Lower leg skin (tissue), 4 donors: ENCODE results near the gene MAPK10. TPM values are rescaled to one million over a fixed set of nuclear protein-coding genes. Genes with fewer than 3 reads are reported as not detected.

Experiments used
- DNase-seq, 2 donors: peaks; one replicate each; pipeline ENCODE4 v3.0.0-alpha.2; 2019; ENCODE audit warnings: low spot score in 2 of 2
- H3K4me3 ChIP-seq: fragments of 200-600 bp; sonication (generic); 2 replicates; pipeline ENCODE4 v1.5.1; 2017; ENCODE audit warnings: mild to moderate bottlenecking, low read depth; ENCODE audit not compliant: poor library complexity, severe bottlenecking
- POLR2A ChIP-seq, 2 donors: fragments of 450-650 bp; IDR thresholded peaks; one replicate each; pipeline ENCODE4 v1.6.1; 2016 to 2017; ENCODE audit warnings: antibody characterized with exemption in 2 of 2, mild to moderate bottlenecking in 1 of 2, moderate library complexity in 1 of 2
- WGBS, 2 donors: methylation state at CpG; one replicate each; pipeline ENCODE4 v1.1.5; 2018; 5-methylcytosine and 5-hydroxymethylcytosine counted together
- intact Hi-C: fragments of 100-400 bp; cut with DNase I; formaldehyde crosslinking; loops from one replicate; pipeline ENCODE4 v1.15.0; 2023; ENCODE audit warnings: low total_unique reads
- total RNA-seq, 4 donors: library from RNA; depleted of rRNA; stranded (reverse); fragments of >200 nt; gene quantifications; one replicate each; pipeline ENCODE4 v1.1.0, GENCODE V29; 2016
- TF ChIP-seq, protein P1 (sequence below), 3 donors: fragments of 450-650 bp; IDR thresholded peaks; one replicate each; pipeline ENCODE4 v1.5.1; 2016; ENCODE audit warnings: antibody characterized with exemption in 3 of 3, mild to moderate bottlenecking in 3 of 3, moderate library complexity in 2 of 3

MAPK10 gene
- total RNA-seq, 4 donors from 2014 or later = 1.7 to 3.2 (median 2.8) TPM

GRCh38 chr4:86376850-86377249 lies 17.0 kb upstream of the MAPK10 start:
- 23 to 37% methylated on average over 1 of the region's 1 CpG for WGBS, 2 donors
- intact Hi-C loops = no loop called here
- no peak overlapping the region for H3K4me3 ChIP-seq
- TF ChIP-seq POLR2A (IDR thresholded peaks at IDR 0.05) = no peak
- TF ChIP-seq, protein P1, sequence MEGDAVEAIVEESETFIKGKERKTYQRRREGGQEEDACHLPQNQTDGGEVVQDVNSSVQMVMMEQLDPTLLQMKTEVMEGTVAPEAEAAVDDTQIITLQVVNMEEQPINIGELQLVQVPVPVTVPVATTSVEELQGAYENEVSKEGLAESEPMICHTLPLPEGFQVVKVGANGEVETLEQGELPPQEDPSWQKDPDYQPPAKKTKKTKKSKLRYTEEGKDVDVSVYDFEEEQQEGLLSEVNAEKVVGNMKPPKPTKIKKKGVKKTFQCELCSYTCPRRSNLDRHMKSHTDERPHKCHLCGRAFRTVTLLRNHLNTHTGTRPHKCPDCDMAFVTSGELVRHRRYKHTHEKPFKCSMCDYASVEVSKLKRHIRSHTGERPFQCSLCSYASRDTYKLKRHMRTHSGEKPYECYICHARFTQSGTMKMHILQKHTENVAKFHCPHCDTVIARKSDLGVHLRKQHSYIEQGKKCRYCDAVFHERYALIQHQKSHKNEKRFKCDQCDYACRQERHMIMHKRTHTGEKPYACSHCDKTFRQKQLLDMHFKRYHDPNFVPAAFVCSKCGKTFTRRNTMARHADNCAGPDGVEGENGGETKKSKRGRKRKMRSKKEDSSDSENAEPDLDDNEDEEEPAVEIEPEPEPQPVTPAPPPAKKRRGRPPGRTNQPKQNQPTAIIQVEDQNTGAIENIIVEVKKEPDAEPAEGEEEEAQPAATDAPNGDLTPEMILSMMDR (IDR thresholded peaks at IDR 0.05) = no peak
- DNase-seq = no peak

GRCh38 chr4:86368433-86368832 lies 8.6 kb upstream of the MAPK10 start:
- H3K4me3 ChIP-seq = no peak overlapping the region

DNA sequence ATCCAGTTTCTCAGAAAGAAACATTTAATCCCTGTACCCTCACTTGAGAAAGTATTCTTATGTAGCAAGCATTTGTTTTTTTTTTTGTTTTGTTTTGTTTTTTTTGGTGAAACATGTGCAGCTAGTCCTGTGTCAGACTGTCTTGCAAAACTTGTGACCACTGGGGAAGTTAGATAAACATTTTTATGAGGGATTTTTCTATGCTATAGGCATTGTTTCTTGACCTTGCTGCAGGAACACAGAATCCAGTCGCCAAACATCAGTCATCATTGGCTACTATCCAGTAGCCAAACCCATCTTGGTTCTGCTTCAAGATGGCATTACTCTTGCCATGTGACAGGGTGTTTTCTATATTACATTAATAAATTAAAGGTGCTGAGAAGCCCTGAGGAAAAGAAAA lies 7.7 kb upstream of the MAPK10 start:
- TF ChIP-seq, protein P1 (IDR thresholded peaks at IDR 0.05) = no peak
- TF ChIP-seq POLR2A (IDR thresholded peaks at IDR 0.05) = no peak
- DNase-seq = no peak
- intact Hi-C loops = no loop called here
- no peak overlapping the region for H3K4me3 ChIP-seq
- 17 to 19% methylated on average over 1 of the region's 1 CpG for WGBS, 2 donors

More at GRCh38 chr4:86368433-86368832, 8.6 kb upstream of the MAPK10 start:
- DNase-seq = no peak
- WGBS, 2 donors = 67 to 69% methylated on average over 4 of the region's 4 CpGs
- TF ChIP-seq POLR2A (IDR thresholded peaks at IDR 0.05) = no peak
- TF ChIP-seq, protein P1 (IDR thresholded peaks at IDR 0.05) = no peak
- intact Hi-C loops = no loop called here

DNA sequence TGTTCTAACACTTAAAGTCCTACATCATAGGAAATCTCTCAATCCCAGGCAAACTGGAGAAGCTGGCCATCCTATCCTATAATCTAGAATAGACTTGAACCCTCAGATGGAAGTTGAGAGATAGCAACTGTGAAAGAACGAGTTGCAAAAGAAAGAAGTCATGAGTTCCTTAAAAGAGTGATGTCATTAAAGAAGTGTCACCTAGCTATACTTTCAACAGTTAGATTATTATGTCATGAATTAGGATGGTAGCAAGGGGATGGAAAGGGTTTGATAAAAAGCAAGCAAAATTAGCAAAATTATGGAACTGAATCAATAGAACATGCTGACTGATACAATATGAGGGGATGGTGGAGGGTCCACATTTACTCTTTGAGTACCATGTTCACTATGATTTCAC lies 7.1 kb upstream of the MAPK10 start:
- WGBS, 2 donors = 81 to 82% methylated on average over 1 of the region's 1 CpG
- DNase-seq = no peak
- no peak overlapping the region for H3K4me3 ChIP-seq
- no peak for TF ChIP-seq POLR2A (IDR thresholded peaks at IDR 0.05)
- TF ChIP-seq, protein P1 (IDR thresholded peaks at IDR 0.05) = no peak
- intact Hi-C loops = no loop called here

- TF ChIP-seq POLR2A (IDR thresholded peaks at IDR 0.05) = no peak
- TF ChIP-seq, protein P1 (IDR thresholded peaks at IDR 0.05) = no peak
- no peak for DNase-seq
- intact Hi-C loops = no loop called here
Measured at GRCh38 chr4:86362510-86362909, 2.7 kb upstream of the MAPK10 start.

GRCh38 chr4:86358257-86358656 lies 1.6 kb downstream of the MAPK10 start:
- WGBS, 2 donors = 76 to 84% methylated on average over 3 of the region's 3 CpGs
- TF ChIP-seq POLR2A (IDR thresholded peaks at IDR 0.05) = no peak
- TF ChIP-seq, protein P1 (IDR thresholded peaks at IDR 0.05) = no peak
- DNase-seq = no peak
- no peak overlapping the region for H3K4me3 ChIP-seq
- intact Hi-C loops = no loop called here

More at GRCh38 chr4:86362510-86362909, 2.7 kb upstream of the MAPK10 start:
- H3K4me3 ChIP-seq = no peak overlapping the region
